Osteoblast (primary cell): ENCODE results near the gene BDNF. TPM values are rescaled to one million over a fixed set of nuclear protein-coding genes. Genes with fewer than 3 reads are reported as not detected.
"Not testable (repeated sequence)": the region's sequence is repeated elsewhere in the genome, so short reads cannot be mapped to it uniquely, and the experiment has no call there.

Experiments
- DNase-seq: peaks from one replicate; pipeline ENCODE4 v3.0.0; 2011; ENCODE audit warnings: low spot score, mixed read lengths; ENCODE audit not compliant: insufficient read length; ENCODE audit errors: missing footprints
- H2AFZ ChIP-seq: 2 replicates; pipeline ENCODE4 v1.6.0; 2011; ENCODE audit warnings: mild to moderate bottlenecking, low read length
- H3K27ac ChIP-seq: 2 replicates; pipeline ENCODE4 v1.5.1; 2011; ENCODE audit warnings: mild to moderate bottlenecking, low read depth, low read length, moderate library complexity
- H3K27me3 ChIP-seq: 2 replicates; pipeline ENCODE4 v1.6.0; 2012; ENCODE audit warnings: mild to moderate bottlenecking, control low read depth, inconsistent platforms, low read length, moderate library complexity; ENCODE audit not compliant: insufficient read depth
- H3K36me3 ChIP-seq: 2 replicates; pipeline ENCODE4 v1.5.1; 2011; ENCODE audit warnings: mild to moderate bottlenecking, low read length, control low read depth, moderate library complexity; ENCODE audit not compliant: insufficient read depth
- H3K4me1 ChIP-seq: 2 replicates; pipeline ENCODE4 v1.5.1; 2011; ENCODE audit warnings: mild to moderate bottlenecking, low read length, control low read depth, moderate library complexity; ENCODE audit not compliant: insufficient read depth
- H3K4me2 ChIP-seq: 2 replicates; pipeline ENCODE4 v1.6.0; 2011; ENCODE audit warnings: mild to moderate bottlenecking, low read length; ENCODE audit not compliant: insufficient read depth
- H3K4me3 ChIP-seq: fragments of 200-600 bp; sonication (generic); 3 replicates; pipeline ENCODE4 v1.5.1; 2012; ENCODE audit warnings: mild to moderate bottlenecking, low read length, inconsistent platforms; ENCODE audit not compliant: insufficient read depth
- H3K79me2 ChIP-seq: 2 replicates; pipeline ENCODE4 v1.6.0; 2012; ENCODE audit warnings: mild to moderate bottlenecking, low read length, control low read depth, inconsistent platforms; ENCODE audit not compliant: insufficient read depth
- H3K9me3 ChIP-seq: 2 replicates; pipeline ENCODE4 v1.5.1; 2011; ENCODE audit warnings: low read depth, low read length, control low read depth
- H4K20me1 ChIP-seq: 2 replicates; pipeline ENCODE4 v1.6.0; 2012; ENCODE audit warnings: mild to moderate bottlenecking, low read length, control low read depth; ENCODE audit not compliant: insufficient read depth
- CTCF ChIP-seq: IDR thresholded peaks from 2 replicates; pipeline ENCODE4 v1.5.1; 2011; ENCODE audit warnings: mild to moderate bottlenecking, low read depth, low read length, moderate library complexity; ENCODE audit errors: extremely low read depth
- total RNA-seq: library from RNA; depleted of rRNA; stranded (reverse); fragments of >200 nt; gene quantifications from 2 replicates; pipeline ENCODE4 v1.2.3, GENCODE V29; 2012

Gene BDNF
- total RNA-seq, 1 donor, result 6.9 TPM

GRCh38 chr11:27673979-27674663 lies 26.1 kb downstream of the BDNF start:
- Histone ChIP-seq H3K36me3 (peaks cover 7% of the 10 kb centered on the region), H3K4me1 (peaks cover 13% of the 10 kb centered on the region), H3K79me2 (peaks cover 81% of the 10 kb centered on the region), H4K20me1 (peaks cover 56% of the 10 kb centered on the region), H3K9me3 (no peaks in the 10 kb centered on the region), H3K4me3 (no peak overlapping the region), H3K4me2 (no peak overlapping the region), H3K27me3 (no peaks in the 10 kb centered on the region), H2AFZ (no peak overlapping the region), H3K27ac (no peak overlapping the region)
- no peak for TF ChIP-seq CTCF
- DNase-seq, result no peak

DNA sequence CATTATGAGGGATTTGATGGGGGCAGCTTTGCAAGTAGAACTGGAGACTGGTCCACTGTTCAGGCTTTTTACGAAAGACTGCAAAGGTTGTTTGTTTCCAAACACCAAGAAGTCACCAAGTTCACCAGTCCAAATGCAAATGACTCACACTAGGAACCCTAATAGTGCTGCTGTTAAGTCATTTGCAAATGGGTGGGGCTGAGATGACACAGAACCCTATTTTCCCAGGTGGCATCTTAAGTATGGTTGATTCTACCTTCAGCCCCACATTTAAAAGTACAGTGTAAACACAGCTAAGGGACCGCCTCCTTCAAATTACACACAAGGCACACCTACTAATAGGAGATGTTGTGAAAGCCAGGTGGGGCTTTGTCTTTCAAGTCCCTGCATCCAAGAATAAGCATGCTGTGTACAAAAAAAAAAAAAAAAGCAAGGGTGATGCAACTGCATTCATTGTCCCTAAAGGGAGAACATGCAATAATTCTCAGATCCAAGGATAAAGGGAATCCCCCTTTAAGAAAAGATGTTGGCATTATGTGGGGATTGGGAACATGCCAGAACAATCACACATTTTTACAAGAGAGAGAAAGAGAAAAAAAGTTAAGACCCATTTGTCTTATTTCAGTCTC lies 27.3 kb downstream of the BDNF start:
- no peak for TF ChIP-seq CTCF
- no peak overlapping the region for H3K4me3 ChIP-seq
- no peak overlapping the region for H2AFZ ChIP-seq
- peaks cover 7% of the 10 kb centered on the region for H3K36me3 ChIP-seq
- no peaks in the 10 kb centered on the region for H3K9me3 ChIP-seq
- no peaks in the 10 kb centered on the region for H3K27me3 ChIP-seq
- DNase-seq, result no peak
- H3K79me2 ChIP-seq, result peaks cover 79% of the 10 kb centered on the region
- H3K4me1 ChIP-seq, result peaks cover 2% of the 10 kb centered on the region
- H3K27ac ChIP-seq, result no peak overlapping the region
- peaks cover 45% of the 10 kb centered on the region for H4K20me1 ChIP-seq
- no peak overlapping the region for H3K4me2 ChIP-seq

DNA sequence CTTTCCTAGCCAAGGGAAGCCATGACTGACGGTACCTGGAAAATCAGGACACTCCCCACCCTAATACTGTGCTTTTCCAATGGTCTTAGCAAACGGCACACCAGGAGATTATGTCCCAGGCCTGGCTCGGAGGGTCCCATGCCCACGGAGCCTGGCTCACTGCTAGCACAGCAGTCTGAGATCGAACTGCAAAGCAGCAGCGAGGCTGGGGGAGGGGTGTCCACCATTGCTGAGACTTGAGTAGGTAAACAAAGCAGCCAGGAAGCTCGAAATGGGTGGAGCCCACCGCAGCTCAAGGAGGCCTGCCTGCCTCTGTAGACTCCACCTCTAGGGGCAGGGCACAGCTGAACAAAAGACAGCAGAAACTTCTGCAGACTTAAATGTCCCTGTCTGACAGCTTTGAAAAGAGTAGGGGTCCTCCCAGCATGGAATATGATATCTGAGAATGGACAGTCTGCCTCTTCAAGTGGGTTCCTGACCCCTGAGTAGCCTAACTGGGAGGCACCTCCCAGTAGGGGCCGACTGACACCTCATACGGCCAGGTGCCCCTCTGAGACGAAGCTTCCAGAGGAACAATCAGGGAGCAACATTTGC lies 34.6 kb downstream of the BDNF start:
- H3K4me2 ChIP-seq, result not testable (repeated sequence)
- H4K20me1 ChIP-seq, result peaks cover 26% of the 10 kb centered on the region
- H3K79me2 ChIP-seq, result peaks cover 67% of the 10 kb centered on the region

DNA sequence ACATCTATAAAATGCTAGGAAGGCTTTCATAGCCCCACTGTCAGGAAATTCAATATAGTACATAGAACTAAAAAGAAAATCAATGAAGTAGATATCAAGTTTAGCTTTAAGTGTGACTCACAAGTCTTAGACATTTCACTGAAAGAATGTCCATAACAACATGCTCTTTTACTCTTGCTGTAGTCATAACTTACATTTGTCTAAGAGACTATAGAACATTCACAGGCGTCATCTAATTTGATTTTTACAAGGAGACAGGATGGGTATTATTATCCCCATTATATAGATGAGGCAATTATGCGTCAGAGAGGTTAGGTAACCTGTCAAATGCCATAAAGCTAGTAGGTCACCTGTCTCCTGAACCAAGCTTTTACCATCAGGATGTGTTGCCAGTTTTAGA lies 36.9 kb downstream of the BDNF start:
- H3K36me3 ChIP-seq, result peaks cover 15% of the 10 kb centered on the region
- H3K9me3 ChIP-seq, result no peaks in the 10 kb centered on the region
- H3K27ac ChIP-seq, result no peak overlapping the region
- no peak overlapping the region for H3K4me2 ChIP-seq
- no peak for TF ChIP-seq CTCF
- H3K4me3 ChIP-seq, result no peak overlapping the region
- peak; percentile 35 for DNase-seq
- H4K20me1 ChIP-seq, result peaks cover 46% of the 10 kb centered on the region
- no peaks in the 10 kb centered on the region for H3K4me1 ChIP-seq
- no peak overlapping the region for H2AFZ ChIP-seq
- no peaks in the 10 kb centered on the region for H3K27me3 ChIP-seq
- peaks cover 73% of the 10 kb centered on the region for H3K79me2 ChIP-seq

More for the DNA sequence above, 34.6 kb downstream of the BDNF start:
- not testable (repeated sequence) for H2AFZ ChIP-seq, H3K4me3 ChIP-seq, H3K9me3 ChIP-seq, H3K27ac ChIP-seq, H3K27me3 ChIP-seq, H3K36me3 ChIP-seq, DNase-seq, H3K4me1 ChIP-seq
